Gastroesophageal sphincter (tissue), 3 donors: ENCODE measurements around the gene PRDM5.

Experiments used
- EP300 ChIP-seq: sonication (generic); formaldehyde crosslinking; IDR thresholded peaks from one replicate; pipeline ENCODE4 v1.6.1; 2017; ENCODE audit warnings: antibody characterized with exemption, mild to moderate bottlenecking
- POLR2A ChIP-seq, 2 donors: fragments of 450-650 bp; IDR thresholded peaks; one replicate each; pipeline ENCODE4 v1.6.1; 2017; ENCODE audit warnings: antibody characterized with exemption in 2 of 2, mild to moderate bottlenecking in 2 of 2, moderate library complexity in 1 of 2
- POLR2AphosphoS5 ChIP-seq: sonication (generic); formaldehyde crosslinking; IDR thresholded peaks from one replicate; pipeline ENCODE4 v1.6.1; 2017; ENCODE audit warnings: antibody characterized with exemption
- TF ChIP-seq, protein P1 (sequence below), 4 experiments: fragments of 200-600 bp in 2 of 4; fragments of 450-650 bp in 2 of 4; sonication (generic) in 1 of 4; IDR thresholded peaks; one replicate each; pipeline ENCODE4 v1.5.1; 2017 to 2019; ENCODE audit warnings: antibody characterized with exemption in 4 of 4, mild to moderate bottlenecking in 2 of 4, moderate library complexity in 2 of 4

GRCh38 chr4:120809518-120809917 is 113.0 kb downstream of the PRDM5 start:
- no peak for TF ChIP-seq POLR2AphosphoS5
- TF ChIP-seq POLR2A (IDR thresholded peaks at IDR 0.05), result no peak
- no peak for TF ChIP-seq EP300
- TF ChIP-seq, protein P1, sequence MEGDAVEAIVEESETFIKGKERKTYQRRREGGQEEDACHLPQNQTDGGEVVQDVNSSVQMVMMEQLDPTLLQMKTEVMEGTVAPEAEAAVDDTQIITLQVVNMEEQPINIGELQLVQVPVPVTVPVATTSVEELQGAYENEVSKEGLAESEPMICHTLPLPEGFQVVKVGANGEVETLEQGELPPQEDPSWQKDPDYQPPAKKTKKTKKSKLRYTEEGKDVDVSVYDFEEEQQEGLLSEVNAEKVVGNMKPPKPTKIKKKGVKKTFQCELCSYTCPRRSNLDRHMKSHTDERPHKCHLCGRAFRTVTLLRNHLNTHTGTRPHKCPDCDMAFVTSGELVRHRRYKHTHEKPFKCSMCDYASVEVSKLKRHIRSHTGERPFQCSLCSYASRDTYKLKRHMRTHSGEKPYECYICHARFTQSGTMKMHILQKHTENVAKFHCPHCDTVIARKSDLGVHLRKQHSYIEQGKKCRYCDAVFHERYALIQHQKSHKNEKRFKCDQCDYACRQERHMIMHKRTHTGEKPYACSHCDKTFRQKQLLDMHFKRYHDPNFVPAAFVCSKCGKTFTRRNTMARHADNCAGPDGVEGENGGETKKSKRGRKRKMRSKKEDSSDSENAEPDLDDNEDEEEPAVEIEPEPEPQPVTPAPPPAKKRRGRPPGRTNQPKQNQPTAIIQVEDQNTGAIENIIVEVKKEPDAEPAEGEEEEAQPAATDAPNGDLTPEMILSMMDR (IDR thresholded peaks at IDR 0.05), result no peak
